ENCODE data around the gene ZSCAN5A.

ZSCAN5A gene

GRCh38 chr19:56314381-56315076 lies at the start of gene ZSCAN5A:
Gene ZSCAN5A (minus strand): TSS chr19:56314839. CDS start chr19:56225046, 89,793 bp downstream.
- no peak for TF ChIP-seq CTCF (IDR thresholded peaks at IDR 0.05; ENCODE audit: control insufficient read depth, insufficient read depth, low read depth, low read length, missing control alignments)
- peak; percentile 82 for DNase-seq (ENCODE audit: low read depth)
- peak within 1 kb of the TSS; percentile 84 for H3K4me3 ChIP-seq (ENCODE audit: control insufficient read depth, low read depth, low read length)

GRCh38 chr19:56360841-56361240 lies 46.2 kb upstream of the ZSCAN5A start:
- no peak overlapping the region for H3K4me3 ChIP-seq (ENCODE audit: control insufficient read depth, low read depth, low read length)
- no peak for DNase-seq (ENCODE audit: low read depth)
- TF ChIP-seq CTCF (IDR thresholded peaks at IDR 0.05; ENCODE audit: control insufficient read depth, insufficient read depth, low read depth, low read length, missing control alignments) = no peak

GRCh38 chr19:56356944-56357343 lies 42.3 kb upstream of the ZSCAN5A start:
- H3K4me3 ChIP-seq (ENCODE audit: control insufficient read depth, low read depth, low read length) = no peak overlapping the region
- no peak for TF ChIP-seq CTCF (IDR thresholded peaks at IDR 0.05; ENCODE audit: control insufficient read depth, insufficient read depth, low read depth, low read length, missing control alignments)
- no peak for DNase-seq (ENCODE audit: low read depth)

GRCh38 chr19:56355517-56355916 lies 40.9 kb upstream of the ZSCAN5A start:
- DNase-seq (ENCODE audit: low read depth) = no peak
- H3K4me3 ChIP-seq (ENCODE audit: control insufficient read depth, low read depth, low read length) = no peak overlapping the region
- TF ChIP-seq CTCF (IDR thresholded peaks at IDR 0.05; ENCODE audit: control insufficient read depth, insufficient read depth, low read depth, low read length, missing control alignments) = no peak

- TF ChIP-seq CTCF (IDR thresholded peaks at IDR 0.05; ENCODE audit: control insufficient read depth, insufficient read depth, low read depth, low read length, missing control alignments) = no peak
- no peak overlapping the region for H3K4me3 ChIP-seq (ENCODE audit: control insufficient read depth, low read depth, low read length)
Measured at GRCh38 chr19:56351208-56351607, 36.6 kb upstream of the ZSCAN5A start.

GRCh38 chr19:56350416-56351045 lies 35.9 kb upstream of the ZSCAN5A start:
- peak; percentile 84 for TF ChIP-seq CTCF (IDR thresholded peaks at IDR 0.05; ENCODE audit: control insufficient read depth, insufficient read depth, low read depth, low read length, missing control alignments)
- DNase-seq (ENCODE audit: low read depth) = peak; percentile 8
- H3K4me3 ChIP-seq (ENCODE audit: control insufficient read depth, low read depth, low read length) = no peak overlapping the region

More at GRCh38 chr19:56351208-56351607, 36.6 kb upstream of the ZSCAN5A start:
- no peak for DNase-seq (ENCODE audit: low read depth)
